GM19099 (cell line): ENCODE measurements around the gene DACH2.

ENCODE experiments used
- POLR2A ChIP-seq: IDR thresholded peaks from 3 replicates; pipeline ENCODE4 v1.6.1; 2011; ENCODE audit warnings: low read depth; ENCODE audit not compliant: insufficient read length; ENCODE audit errors: extremely low read depth

DACH2 gene

GRCh38 chrX:86830685-86831084 is 682.4 kb downstream of the DACH2 start:
- no peak for TF ChIP-seq POLR2A

GRCh38 chrX:86845101-86845500 is 696.9 kb downstream of the DACH2 start:
- TF ChIP-seq POLR2A = no peak
